WI38 (cell line): Measurements from ENCODE around the gene VEGFB.

ENCODE experiments used
- H3K4me3 ChIP-seq: 2 replicates; pipeline ENCODE4 v1.5.1; 2011; ENCODE audit warnings: low read depth, mild to moderate bottlenecking, control low read depth, low read length
- CTCF ChIP-seq: IDR thresholded peaks from 2 replicates; pipeline ENCODE4 v1.5.1; 2012; ENCODE audit warnings: low read depth, mild to moderate bottlenecking, control low read depth, low read length

VEGFB gene

GRCh38 chr11:64207256-64208085 is 26.9 kb upstream of the VEGFB start:
- TF ChIP-seq CTCF = no peak
- H3K4me3 ChIP-seq = no peak overlapping the region

- no peak overlapping the region for H3K4me3 ChIP-seq
- TF ChIP-seq CTCF = no peak
Observed at GRCh38 chr11:64208086-64208795, 26.1 kb upstream of the VEGFB start.

- no peak for TF ChIP-seq CTCF
- H3K4me3 ChIP-seq = no peak overlapping the region
Observed at GRCh38 chr11:64208796-64209562, 25.4 kb upstream of the VEGFB start.

- TF ChIP-seq CTCF = no peak
- H3K4me3 ChIP-seq = no peak overlapping the region
Observed at GRCh38 chr11:64209563-64209843, 24.9 kb upstream of the VEGFB start.

- no peak for TF ChIP-seq CTCF
- no peak overlapping the region for H3K4me3 ChIP-seq
Observed at GRCh38 chr11:64210301-64211020, 23.9 kb upstream of the VEGFB start.

GRCh38 chr11:64211181-64211872 is 23.1 kb upstream of the VEGFB start:
- H3K4me3 ChIP-seq = no peak overlapping the region
- no peak for TF ChIP-seq CTCF
